ENCODE data around the gene DTX1. TPM values are rescaled to one million over a fixed set of nuclear protein-coding genes. Genes with fewer than 3 reads are reported as not detected.

The DTX1 gene
- total and polyA plus RNA-seq, 7 donors: 0.49 to 2.4 (median 0.75) TPM

DNA sequence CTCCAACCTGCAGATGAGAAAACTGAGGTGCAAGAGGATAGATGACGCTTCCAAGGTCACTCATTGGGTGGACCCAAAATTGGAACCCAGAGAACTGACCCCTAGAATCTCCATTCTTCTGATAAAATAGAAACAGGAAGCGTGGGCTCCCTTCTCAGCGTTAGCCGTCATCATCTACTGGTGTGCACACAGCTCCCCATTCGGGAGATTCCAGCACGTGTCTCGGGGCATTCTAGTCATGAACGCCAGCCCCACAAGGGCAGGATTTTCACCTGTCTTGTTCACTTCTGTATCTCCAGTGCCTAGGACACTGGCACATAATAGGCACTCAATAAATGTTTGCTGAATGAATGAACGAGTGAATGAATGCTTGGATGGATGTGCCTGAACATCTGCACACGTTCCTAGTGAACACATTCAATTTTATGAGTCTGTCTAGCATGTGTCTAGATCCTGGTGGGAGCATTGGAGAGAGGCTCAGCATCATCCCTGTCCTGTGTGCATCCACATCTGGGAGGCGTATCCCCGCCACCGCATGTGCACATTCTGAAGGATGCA lies 48.5 kb downstream of the DTX1 start:
- Histone ChIP-seq H3K9me3 (no peaks in the 10 kb centered on the region), H3K4me1 (no peaks in the 10 kb centered on the region), H3K4me3 (no peak overlapping the region), H3K27me3 (ENCODE audit: insufficient read depth in 3 of 3, low read length in 2 of 3) (peaks cover 0 to 23% (median 2%) of the 10 kb centered on the region in 3 donors), H3K27ac (no peak overlapping the region), H3K36me3 (ENCODE audit: insufficient read depth in 1 of 2, low read depth in 1 of 2) (no peaks in the 10 kb centered on the region)
- intact Hi-C loops (cut with DNase I): no loop called here
- TF ChIP-seq, protein P1, sequence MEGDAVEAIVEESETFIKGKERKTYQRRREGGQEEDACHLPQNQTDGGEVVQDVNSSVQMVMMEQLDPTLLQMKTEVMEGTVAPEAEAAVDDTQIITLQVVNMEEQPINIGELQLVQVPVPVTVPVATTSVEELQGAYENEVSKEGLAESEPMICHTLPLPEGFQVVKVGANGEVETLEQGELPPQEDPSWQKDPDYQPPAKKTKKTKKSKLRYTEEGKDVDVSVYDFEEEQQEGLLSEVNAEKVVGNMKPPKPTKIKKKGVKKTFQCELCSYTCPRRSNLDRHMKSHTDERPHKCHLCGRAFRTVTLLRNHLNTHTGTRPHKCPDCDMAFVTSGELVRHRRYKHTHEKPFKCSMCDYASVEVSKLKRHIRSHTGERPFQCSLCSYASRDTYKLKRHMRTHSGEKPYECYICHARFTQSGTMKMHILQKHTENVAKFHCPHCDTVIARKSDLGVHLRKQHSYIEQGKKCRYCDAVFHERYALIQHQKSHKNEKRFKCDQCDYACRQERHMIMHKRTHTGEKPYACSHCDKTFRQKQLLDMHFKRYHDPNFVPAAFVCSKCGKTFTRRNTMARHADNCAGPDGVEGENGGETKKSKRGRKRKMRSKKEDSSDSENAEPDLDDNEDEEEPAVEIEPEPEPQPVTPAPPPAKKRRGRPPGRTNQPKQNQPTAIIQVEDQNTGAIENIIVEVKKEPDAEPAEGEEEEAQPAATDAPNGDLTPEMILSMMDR (IDR thresholded peaks at IDR 0.05): no peak
- no peak for ATAC-seq
- no peak for DNase-seq
- WGBS, 3 donors: 65 to 76% (median 74%) methylated on average over 13 of the region's 13 CpGs

DNA sequence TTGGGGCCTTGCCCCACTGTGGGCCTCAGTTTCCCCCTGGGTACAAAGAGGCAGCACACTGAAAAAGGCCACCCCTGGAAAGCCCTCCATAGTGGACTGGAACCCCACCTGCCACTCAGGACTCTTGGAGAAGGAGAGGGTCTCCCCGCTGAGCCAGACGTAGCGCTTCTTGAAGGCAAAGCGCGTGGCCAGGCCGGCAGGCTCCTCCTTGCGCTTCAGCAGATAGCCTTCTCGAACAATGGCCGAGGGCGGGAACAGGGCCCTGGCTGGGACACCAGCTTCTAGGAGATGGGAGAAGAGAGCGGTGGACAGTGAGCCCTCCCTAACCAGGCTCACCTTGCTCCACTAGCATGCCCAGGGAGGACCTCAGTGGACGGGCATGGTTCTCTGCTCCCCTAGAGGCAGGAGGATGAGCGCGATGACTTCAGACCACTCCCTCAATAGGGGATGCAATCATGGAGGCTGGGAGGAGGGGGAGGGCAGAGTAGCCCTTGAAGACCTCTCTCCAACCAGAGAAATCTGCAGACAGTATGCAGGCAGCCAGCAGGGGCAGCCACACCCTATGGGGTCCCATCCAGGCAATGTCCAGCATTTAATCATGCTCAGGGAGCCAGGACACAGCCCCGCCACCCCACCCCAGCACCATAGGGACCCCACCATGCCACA lies 49.2 kb downstream of the DTX1 start:
- H3K4me3 ChIP-seq: no peak overlapping the region
- no peaks in the 10 kb centered on the region for H3K9me3 ChIP-seq
- no peak for DNase-seq
- no peaks in the 10 kb centered on the region for H3K4me1 ChIP-seq
- peaks cover 0 to 23% (median 2%) of the 10 kb centered on the region in 3 donors for H3K27me3 ChIP-seq (ENCODE audit: insufficient read depth in 3 of 3, low read length in 2 of 3)
- H3K36me3 ChIP-seq (ENCODE audit: insufficient read depth in 1 of 2, low read depth in 1 of 2): no peaks in the 10 kb centered on the region
- WGBS, 3 donors: 78 to 79% (median 78%) methylated on average over 15 of the region's 15 CpGs
- no peak for ATAC-seq
- intact Hi-C loops (cut with DNase I): no loop called here
- TF ChIP-seq, protein P1 (IDR thresholded peaks at IDR 0.05): no peak
- no peak overlapping the region for H3K27ac ChIP-seq

GRCh38 chr12:113106361-113106760 lies 49.8 kb downstream of the DTX1 start:
- peaks cover 0 to 27% (median 2%) of the 10 kb centered on the region in 3 donors for H3K27me3 ChIP-seq (ENCODE audit: insufficient read depth in 3 of 3, low read length in 2 of 3)
- no peaks in the 10 kb centered on the region for H3K9me3 ChIP-seq
- intact Hi-C loops (cut with DNase I): no loop called here
- H3K36me3 ChIP-seq (ENCODE audit: insufficient read depth in 1 of 2, low read depth in 1 of 2): no peaks in the 10 kb centered on the region
- no peak overlapping the region for H3K27ac ChIP-seq
- no peaks in the 10 kb centered on the region for H3K4me1 ChIP-seq
- ATAC-seq (no peak), DNase-seq (no peak)
- H3K4me3 ChIP-seq: no peak overlapping the region
- WGBS, 3 donors: 48 to 67% (median 62%) methylated on average over 1 of the region's 1 CpG
- TF ChIP-seq, protein P1 (IDR thresholded peaks at IDR 0.05): no peak

GRCh38 chr12:113108308-113108707 lies 51.8 kb downstream of the DTX1 start:
- Histone ChIP-seq H3K9me3 (no peaks in the 10 kb centered on the region), H3K27me3 (ENCODE audit: insufficient read depth in 3 of 3, low read length in 2 of 3) (peaks cover 0 to 23% (median 3%) of the 10 kb centered on the region in 3 donors), H3K4me3 (no peak overlapping the region), H3K4me1 (no peaks in the 10 kb centered on the region), H3K36me3 (ENCODE audit: insufficient read depth in 1 of 2, low read depth in 1 of 2) (no peaks in the 10 kb centered on the region), H3K27ac (no peak overlapping the region)
- 92 to 95% (median 94%) methylated on average over 4 of the region's 4 CpGs for WGBS, 3 donors
- TF ChIP-seq, protein P1 (IDR thresholded peaks at IDR 0.05): no peak
- ATAC-seq: no peak
- DNase-seq: no peak
- intact Hi-C loops (cut with DNase I): no loop called here

Measured in psoas muscle (tissue), 8 donors.